ENCODE results near the gene AKAIN1. TPM values are rescaled to one million over a fixed set of nuclear protein-coding genes. Genes with fewer than 3 reads are reported as not detected.

Gene AKAIN1
- total and polyA plus RNA-seq, 2 of the 4 experiments (the other 2 are of a cell fraction) = not detected

DNA sequence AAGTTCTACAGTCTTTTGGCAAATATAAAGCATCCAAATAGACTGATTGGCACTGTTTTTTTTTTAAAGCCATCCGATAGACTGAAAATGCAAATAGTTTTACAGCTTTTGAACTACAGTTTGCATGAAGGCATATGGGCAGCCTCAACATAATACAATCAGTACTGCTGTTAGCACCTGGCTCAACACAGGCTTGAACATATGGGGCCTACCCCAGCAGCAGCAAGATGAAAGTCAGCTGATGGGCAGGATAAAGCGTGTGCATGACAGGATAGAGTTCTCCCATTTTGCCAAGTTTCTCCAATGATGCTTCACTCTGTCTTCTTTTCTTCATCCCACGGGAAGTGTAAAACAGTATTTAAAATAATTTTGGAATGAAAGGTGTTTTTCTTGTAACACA is 1.3 kb upstream of the AKAIN1 start:
- H3K9me3 ChIP-seq (ENCODE audit: control insufficient read depth, insufficient read depth, low read length) = no peaks in the 10 kb centered on the region
- intact Hi-C loops (cut with micrococcal nuclease) = no loop called here

More for the DNA sequence above, 1.3 kb upstream of the AKAIN1 start:
- H4K8ac ChIP-seq (ENCODE audit: low read depth in 2 of 2, low read length in 2 of 2) = no peak overlapping the region
- H3K27ac ChIP-seq (ENCODE audit: insufficient read depth, low read length) = no peak overlapping the region
- peaks cover 6% of the 10 kb centered on the region; the same call in 1 of the 2 replicates for H3K27me3 ChIP-seq (ENCODE audit: control insufficient read depth, insufficient read depth, low read length)
- no peak overlapping the region for H3K4ac ChIP-seq (ENCODE audit: low read depth, low read length)
- H3K9ac ChIP-seq (ENCODE audit: low read depth, low read length) = no peak overlapping the region
- DNase-seq (no peak), ATAC-seq (ENCODE audit: low read depth) (no peak)
- no peak overlapping the region for H2BK20ac ChIP-seq (ENCODE audit: low read depth, low read length)
- dilution Hi-C loops (cut with HindIII; ENCODE audit: low sequenced_read_pairs, unreplicated experiment) (no loop called here), in situ Hi-C loops (cut with MboI; ENCODE audit: low sequenced_read_pairs) (no loop called here)
- WGBS, 2 experiments (ENCODE audit: extremely low coverage in 2 of 2, insufficient read length in 1 of 2) = no CpG with 5 or more reads among the region's 3 CpGs
- no peaks in the 10 kb centered on the region for H3K36me3 ChIP-seq (ENCODE audit: control insufficient read depth, insufficient read depth, low read length)
- no peak overlapping the region for H3K4me2 ChIP-seq (ENCODE audit: low read depth, low read length)
- H2BK5ac ChIP-seq (ENCODE audit: low read depth, low read length, poor library complexity, severe bottlenecking) = no peak overlapping the region
- no peak overlapping the region for H2AK9ac ChIP-seq (replicated peaks; ENCODE audit: low read depth, low read length, poor library complexity)
- H3K4me3 ChIP-seq (ENCODE audit: insufficient read depth, low read depth, low read length) = no peak overlapping the region
- no TSS peak for BruUV-seq (replicated peaks)
- no peak overlapping the region for H3K56ac ChIP-seq (ENCODE audit: extremely low read depth, insufficient read depth, low read length)
- H3K79me1 ChIP-seq (ENCODE audit: low read depth in 1 of 2, low read length in 2 of 2) = no peaks in the 10 kb centered on the region
- CTCF ChIA-PET = interaction anchor here (0.6 kb wide), 1 partner anchor 959 kb away, joined by 3 read pairs; no protein-coding TSS in a partner anchor
- H4K91ac ChIP-seq (ENCODE audit: insufficient read depth, low read depth, low read length) = no peak overlapping the region
- no peak overlapping the region for H4K5ac ChIP-seq (ENCODE audit: low read depth, low read length)
- no peak overlapping the region for H2BK15ac ChIP-seq (ENCODE audit: low read depth, low read length)
- H3K14ac ChIP-seq (replicated peaks; ENCODE audit: low read depth, low read length) = no peak overlapping the region
- H3K9me1 ChIP-seq (ENCODE audit: insufficient read depth, low read length) = no peaks in the 10 kb centered on the region
- H2AK5ac ChIP-seq (ENCODE audit: low read depth, low read length) = no peak overlapping the region
- no peak overlapping the region for H3K23ac ChIP-seq (ENCODE audit: low read depth, low read length)
- no peaks in the 10 kb centered on the region for H4K20me1 ChIP-seq (ENCODE audit: insufficient read depth, low read length)
- H2BK120ac ChIP-seq (ENCODE audit: low read depth, low read length) = no peak overlapping the region
- no peak for TF ChIP-seq BHLHE40 (IDR thresholded peaks at IDR 0.05; ENCODE audit: low read depth, low read length)
- TF ChIP-seq SMC3 (IDR thresholded peaks at IDR 0.05; ENCODE audit: low read depth, low read length) = no peak
- no peak for TF ChIP-seq RFX5 (IDR thresholded peaks at IDR 0.05; ENCODE audit: low read depth, low read length)
- TF ChIP-seq MAFK (IDR thresholded peaks at IDR 0.05; ENCODE audit: low read depth, low read length) = no peak
- TF ChIP-seq RCOR1 (IDR thresholded peaks at IDR 0.05; ENCODE audit: insufficient replicate concordance, low read length) = no peak
- H3K18ac ChIP-seq (ENCODE audit: low read depth, low read length) = no peak overlapping the region
- POLR2A ChIA-PET (ENCODE audit: unreplicated experiment) = no interaction called here
- no peak overlapping the region for H2AFZ ChIP-seq (replicated peaks; ENCODE audit: low read length, poor library complexity)
- H3K4me1 ChIP-seq (ENCODE audit: control insufficient read depth, insufficient read depth, low read length) = no peaks in the 10 kb centered on the region

All from IMR-90 (cell line).